Ecto neural progenitor cell (in vitro differentiated cells): ENCODE results near the gene UTS2B.

Source experiments
- DNase-seq: peaks from one replicate; pipeline ENCODE4 v3.0.0-alpha.2; 2018; ENCODE audit warnings: low spot score

UTS2B gene

DNA sequence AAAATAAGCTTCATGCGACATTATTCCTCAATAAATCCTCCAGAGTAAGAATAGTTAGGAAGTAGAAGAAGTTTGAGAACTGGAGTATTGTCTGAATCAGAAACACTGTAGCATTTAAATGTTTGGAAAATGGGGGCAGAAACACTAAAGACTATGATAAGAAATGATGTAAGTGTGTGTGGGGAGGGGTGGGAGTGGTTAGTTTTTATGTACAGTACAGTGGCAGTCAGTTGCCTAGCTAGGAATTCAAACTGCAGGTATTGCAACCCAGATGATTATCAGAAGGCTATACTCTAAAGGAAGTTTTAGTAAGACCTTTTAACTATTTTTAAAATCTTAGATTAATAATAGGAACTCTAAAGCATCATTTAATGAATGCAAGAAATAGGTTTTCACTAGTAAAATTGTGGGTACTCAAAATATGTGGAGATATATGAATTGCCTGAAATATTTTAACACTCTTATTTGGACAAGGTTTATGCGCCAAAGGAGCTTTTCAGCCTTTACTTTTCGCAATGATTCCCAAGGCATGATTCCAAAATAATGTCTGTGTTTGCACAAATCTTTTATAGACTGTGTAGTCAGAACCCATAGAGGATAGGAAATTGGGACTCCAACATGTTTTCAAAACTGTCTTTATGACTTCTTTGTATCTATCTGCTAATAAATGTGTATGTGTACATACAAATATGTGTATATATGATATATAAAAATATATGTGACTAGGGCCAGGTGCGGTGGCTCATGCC lies 9.1 kb downstream of the UTS2B start:
- no peak for DNase-seq

DNA sequence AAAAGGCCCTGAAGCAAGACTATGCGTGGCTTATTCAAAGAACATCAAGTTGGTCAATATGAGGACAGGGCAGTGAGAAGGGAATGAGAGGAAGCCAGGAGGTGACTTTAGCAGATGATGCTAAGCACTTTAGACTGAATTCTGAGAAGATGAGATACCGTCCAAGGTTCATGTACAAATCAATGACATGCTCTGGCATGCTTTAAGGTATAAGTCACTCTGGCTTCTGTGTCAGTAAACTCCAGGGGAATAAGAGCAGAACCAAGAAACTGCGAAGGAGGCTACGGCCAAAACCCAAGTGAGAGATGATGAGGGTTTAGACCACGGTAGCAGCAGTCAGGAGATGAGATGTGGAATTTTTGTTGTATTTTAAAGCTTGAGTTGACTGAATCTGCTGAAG lies 10.0 kb downstream of the UTS2B start:
- no peak for DNase-seq

DNA sequence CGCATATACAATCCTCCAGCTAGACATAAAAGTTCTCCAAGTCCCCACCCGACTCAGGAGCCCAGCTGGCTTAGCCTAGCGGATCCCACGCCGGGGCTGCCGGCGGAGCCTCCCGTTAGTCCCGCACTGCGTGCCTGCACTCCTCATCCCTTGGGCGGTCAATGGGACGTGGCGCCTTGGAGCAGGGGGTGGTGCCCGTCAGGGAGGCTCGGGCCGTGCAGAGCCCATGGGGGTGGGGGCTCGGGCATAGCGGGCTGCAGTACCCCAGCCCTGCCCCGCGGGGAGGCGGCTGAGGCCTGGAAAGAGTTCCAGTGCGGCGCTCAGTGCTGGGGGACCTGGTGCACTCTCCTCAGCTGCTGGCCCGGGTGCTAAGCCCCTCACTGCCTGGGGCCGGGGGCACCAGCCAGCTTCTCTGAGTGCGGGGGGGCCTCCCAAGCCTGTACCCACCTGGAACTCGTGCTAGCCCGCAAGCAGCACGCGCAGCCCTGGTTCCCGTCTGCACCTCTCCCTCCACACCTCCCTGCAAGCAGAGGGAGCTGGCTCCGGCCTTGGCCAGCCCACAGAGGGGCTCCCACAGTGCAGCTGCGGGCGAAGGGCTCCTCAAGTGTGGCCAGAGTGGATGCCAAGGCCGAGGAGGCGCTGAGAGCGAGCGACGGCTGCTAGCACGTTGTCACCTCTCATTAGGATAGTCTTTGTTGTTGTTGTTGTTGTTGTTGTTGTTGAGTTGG lies 13.3 kb downstream of the UTS2B start:
- no peak for DNase-seq

GRCh38 chr3:191314109-191314728 lies 16.1 kb downstream of the UTS2B start:
- DNase-seq, result no peak

DNA sequence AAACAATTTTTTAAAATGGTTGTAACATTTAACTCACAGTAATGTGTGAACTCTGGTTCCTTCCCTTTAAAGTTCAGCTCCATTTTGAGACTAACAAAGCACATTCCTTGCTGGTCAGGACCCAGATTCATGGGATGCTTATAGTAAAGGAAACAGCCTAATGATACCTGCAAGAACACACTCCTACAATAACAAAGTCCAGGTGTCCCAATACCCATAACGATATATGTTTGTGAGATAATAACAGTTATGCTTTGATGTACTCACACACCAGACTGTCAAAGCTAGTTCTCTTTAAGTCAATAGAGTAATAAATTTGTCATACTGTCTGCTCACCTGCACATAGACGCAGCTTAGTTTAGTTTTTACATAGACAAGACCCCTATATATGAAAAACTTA lies 17.0 kb downstream of the UTS2B start:
- DNase-seq, result no peak

GRCh38 chr3:191307341-191307740 lies 23.0 kb downstream of the UTS2B start:
- no peak for DNase-seq

DNA sequence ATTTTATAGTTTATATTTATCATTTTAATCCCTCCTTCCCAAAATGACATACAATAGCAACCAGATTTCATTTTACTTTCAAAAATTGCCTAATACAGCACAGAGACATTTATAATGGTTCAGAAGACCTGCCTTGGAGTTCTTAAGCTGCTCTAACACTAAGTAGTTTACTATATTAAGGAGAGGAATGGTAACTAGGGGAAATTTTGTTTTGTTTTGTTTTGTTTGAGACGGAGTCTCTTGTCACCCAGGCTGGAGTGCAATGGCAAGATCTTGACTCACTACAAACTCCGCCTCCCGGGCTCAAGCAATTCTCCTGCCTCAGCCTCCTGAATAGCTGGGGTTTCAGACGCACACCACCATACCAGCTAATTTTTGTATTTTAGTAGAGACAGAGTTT lies 23.9 kb downstream of the UTS2B start:
- DNase-seq, result no peak

DNA sequence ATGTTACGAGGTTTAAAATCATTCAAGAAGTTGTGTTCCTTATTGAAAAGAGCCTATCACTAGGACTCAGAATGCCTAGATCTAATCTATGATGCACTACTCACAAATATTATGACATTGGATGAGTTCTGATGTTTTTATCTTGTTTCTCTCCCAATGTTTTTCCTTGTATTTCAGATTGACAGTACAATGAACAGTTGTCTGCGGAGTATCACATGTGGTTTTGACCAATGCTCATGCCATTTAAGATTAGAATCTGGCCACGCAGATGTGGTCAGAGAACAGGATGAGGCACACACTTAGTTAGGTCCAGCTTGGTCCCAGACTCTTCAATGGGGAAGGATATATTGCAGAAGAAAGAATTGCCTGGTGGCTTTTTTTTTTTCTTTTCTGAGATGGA lies 26.7 kb downstream of the UTS2B start:
- no peak for DNase-seq

- DNase-seq, result no peak
These were observed 27.9 kb downstream of the UTS2B start for GRCh38 chr3:191302451-191302850.

DNA sequence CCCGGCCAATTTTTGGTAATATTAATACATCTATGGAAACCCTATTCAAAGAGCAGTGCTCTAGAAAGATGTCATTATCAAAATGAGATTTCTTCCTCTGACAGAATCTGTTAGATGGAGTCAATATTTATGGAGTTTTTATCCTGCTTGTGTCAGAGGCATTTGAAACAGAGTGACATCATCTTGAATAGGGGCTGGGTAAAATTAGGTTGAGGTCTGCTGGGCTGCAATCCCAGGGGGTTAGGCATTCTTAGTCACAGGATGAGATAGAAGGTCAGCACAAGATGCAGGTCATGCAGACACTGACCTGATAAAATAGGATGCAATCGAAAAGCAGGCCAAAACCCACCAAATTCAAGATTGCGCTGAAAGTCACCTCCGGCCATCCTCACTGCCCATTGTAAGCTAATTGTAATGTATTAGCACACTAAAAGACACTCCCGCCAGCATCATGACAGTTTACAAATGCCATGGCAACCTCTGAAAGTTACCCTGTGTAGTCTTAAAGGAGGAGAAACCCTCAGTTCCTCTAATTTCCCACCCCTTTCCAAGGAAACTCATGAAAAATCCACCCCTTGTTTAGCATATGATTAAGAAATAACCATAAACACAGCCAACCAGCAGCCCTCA lies 28.4 kb downstream of the UTS2B start:
- no peak for DNase-seq

GRCh38 chr3:191301017-191301416 lies 29.3 kb downstream of the UTS2B start:
- DNase-seq, result no peak

DNA sequence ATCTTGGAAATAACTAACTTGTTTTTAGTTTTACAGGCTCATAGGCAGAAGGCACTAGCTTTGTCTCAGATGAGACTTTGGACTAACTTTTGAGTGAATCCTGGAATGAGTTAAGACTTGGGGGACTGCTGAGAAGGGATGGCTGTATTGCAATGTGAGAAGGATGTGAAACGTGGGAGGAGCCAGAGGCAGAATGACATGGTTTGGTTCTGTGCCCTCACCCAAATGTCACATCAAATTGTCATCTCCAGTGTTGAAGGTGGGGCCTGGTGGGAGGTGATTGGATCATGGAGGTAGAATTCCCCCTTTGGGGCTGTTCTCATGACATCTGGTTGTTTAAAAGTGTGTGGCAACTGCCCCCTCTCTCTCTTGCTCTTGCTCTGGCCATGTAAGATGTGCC lies 29.9 kb downstream of the UTS2B start:
- DNase-seq, result no peak

GRCh38 chr3:191298846-191299245 lies 31.5 kb downstream of the UTS2B start:
- DNase-seq, result no peak

- DNase-seq, result no peak
These were observed 34.2 kb downstream of the UTS2B start for GRCh38 chr3:191296041-191296541.

GRCh38 chr3:191294291-191294690 lies 36.0 kb downstream of the UTS2B start:
- no peak for DNase-seq

GRCh38 chr3:191292243-191293015 lies 37.9 kb downstream of the UTS2B start:
- DNase-seq, result no peak

DNA sequence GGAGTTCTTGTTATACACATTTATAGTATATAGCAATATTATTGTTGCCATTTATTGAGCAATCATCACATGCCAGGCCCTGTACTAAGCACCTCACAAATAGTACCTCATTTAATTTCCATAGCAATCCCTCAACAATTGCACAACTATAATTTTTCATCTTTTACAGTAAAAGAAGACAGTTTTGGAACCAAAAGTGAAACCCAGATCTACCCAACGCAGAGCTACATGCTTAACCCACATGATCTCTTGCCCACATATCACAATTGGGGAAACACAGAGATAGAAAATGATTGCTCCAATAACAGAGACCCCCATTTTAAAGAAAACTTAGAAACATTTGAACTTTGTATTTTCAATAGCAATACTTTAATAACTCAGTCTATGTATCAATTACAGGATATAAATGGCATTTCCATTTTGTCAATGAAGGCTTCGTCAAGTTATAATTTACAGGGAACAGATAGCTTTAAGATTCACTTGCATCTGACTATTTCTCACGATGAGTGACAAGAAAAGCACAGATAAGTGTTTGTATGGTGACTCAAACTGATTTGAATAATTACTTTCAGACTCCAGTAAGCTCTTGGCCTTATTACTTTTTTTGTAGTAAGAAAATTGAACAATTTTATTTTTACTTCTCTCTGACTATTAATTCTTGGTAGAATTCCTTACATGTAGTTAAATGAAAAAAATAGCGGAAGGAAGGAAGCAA lies 39.9 kb downstream of the UTS2B start:
- no peak for DNase-seq

DNA sequence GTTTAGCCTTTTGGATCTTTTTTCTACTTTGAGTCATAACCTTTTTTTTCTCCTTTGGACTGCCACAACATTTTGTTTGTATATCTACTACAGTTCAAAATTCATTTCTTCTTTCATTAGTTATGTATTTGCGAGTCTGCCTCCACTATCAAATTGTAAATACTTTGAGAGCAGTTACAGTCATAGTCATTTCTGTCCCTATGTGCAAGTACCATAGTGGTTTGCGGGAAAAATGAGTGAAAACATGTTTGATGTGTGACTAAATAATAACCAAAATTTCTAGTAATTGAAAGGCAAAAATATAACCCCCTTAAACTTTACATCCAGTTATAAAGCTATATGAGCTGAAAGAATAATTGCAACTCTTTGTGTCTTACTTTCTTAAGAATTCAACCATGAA lies 46.9 kb downstream of the UTS2B start:
- DNase-seq, result no peak

GRCh38 chr3:191282251-191283185 lies 47.8 kb downstream of the UTS2B start:
- DNase-seq, result no peak

GRCh38 chr3:191280882-191281281 lies 49.4 kb downstream of the UTS2B start:
- no peak for DNase-seq
